Common myeloid progenitor, CD34-positive (primary cell): Measurements from ENCODE around the gene LRRC74B.
"Not testable (repeated sequence)": the region's sequence is repeated elsewhere in the genome, so short reads cannot be mapped to it uniquely, and the experiment has no call there.

Source experiments
- CTCF ChIA-PET: fragments of 350-600 bp; sonication (Branson Sonifier 250); formaldehyde crosslinking; loops from one replicate; lab custom pipeline; 2021; ENCODE audit warnings: antibody characterized with exemption; lab: Charles Lee
- POLR2A ChIA-PET: fragments of 350-600 bp; sonication (Branson Sonifier 250); formaldehyde crosslinking; loops from one replicate; lab custom pipeline; 2021; ENCODE audit warnings: antibody characterized with exemption; lab: Charles Lee
- DNase-seq, 3 donors: peaks; one replicate each; pipeline versions ENCODE4 v3.0.0 to v3.0.0-alpha.2; 2013
- H3K27ac ChIP-seq, 2 experiments: 1 replicate in 1 of 2; 2 replicates in 1 of 2; pipeline ENCODE4 v1.7.0; 2013; ENCODE audit warnings: inconsistent platforms in 2 of 2, low read length in 2 of 2, mild to moderate bottlenecking in 2 of 2, low read depth in 1 of 2, moderate library complexity in 1 of 2; ENCODE audit not compliant: severe bottlenecking in 2 of 2, insufficient read depth in 1 of 2, poor library complexity in 1 of 2
- H3K27me3 ChIP-seq, 5 experiments: replicated peaks in 2 of 5; 1 replicate in 3 of 5; 2 replicates in 2 of 5; pipeline versions ENCODE4 v1.6.1 to v1.7.0; 2013; ENCODE audit warnings: low read length in 4 of 5, mild to moderate bottlenecking in 2 of 5, moderate library complexity in 2 of 5, inconsistent platforms in 1 of 5; ENCODE audit not compliant: insufficient read depth in 5 of 5, control insufficient read depth in 4 of 5
- H3K36me3 ChIP-seq, 4 experiments: 1 replicate in 2 of 4; 2 replicates in 2 of 4; pipeline versions ENCODE4 v1.6.1 to v1.7.0; 2013; ENCODE audit warnings: low read length in 3 of 4, control low read depth in 1 of 4, mild to moderate bottlenecking in 1 of 4; ENCODE audit not compliant: control insufficient read depth in 4 of 4, insufficient read depth in 4 of 4
- H3K4me1 ChIP-seq, 4 experiments: 1 replicate in 3 of 4; 2 replicates in 1 of 4; pipeline versions ENCODE4 v1.6.1 to v1.7.1; 2013; ENCODE audit warnings: low read length in 3 of 4, mild to moderate bottlenecking in 3 of 4, control low read depth in 1 of 4, inconsistent platforms in 1 of 4, moderate library complexity in 1 of 4; ENCODE audit not compliant: control insufficient read depth in 4 of 4, insufficient read depth in 4 of 4; ENCODE audit errors: control extremely low read depth in 1 of 4
- H3K4me3 ChIP-seq, 7 experiments: 1 replicate in 4 of 7; 2 replicates in 3 of 7; pipeline versions ENCODE4 v1.5.1 to v1.7.0; 2013; ENCODE audit warnings: mild to moderate bottlenecking in 7 of 7, low read length in 6 of 7, moderate library complexity in 6 of 7, inconsistent platforms in 2 of 7, low read depth in 2 of 7, control low read depth in 1 of 7; ENCODE audit not compliant: insufficient read depth in 4 of 7, control insufficient read depth in 1 of 7; ENCODE audit errors: extremely low read depth in 1 of 7
- H3K9me3 ChIP-seq, 5 experiments: 1 replicate in 4 of 5; 2 replicates in 1 of 5; pipeline versions ENCODE4 v1.6.1 to v1.7.1; 2013; ENCODE audit warnings: low read length in 4 of 5, mild to moderate bottlenecking in 2 of 5, inconsistent platforms in 1 of 5, low read depth in 1 of 5, moderate library complexity in 1 of 5; ENCODE audit not compliant: control insufficient read depth in 4 of 5, insufficient read depth in 2 of 5; ENCODE audit errors: control extremely low read depth in 1 of 5
- WGBS: methylation state at CpG from one replicate; pipeline ENCODE4 v1.1.5; 2013; ENCODE audit not compliant: insufficient coverage; 5-methylcytosine and 5-hydroxymethylcytosine counted together

Gene LRRC74B

DNA sequence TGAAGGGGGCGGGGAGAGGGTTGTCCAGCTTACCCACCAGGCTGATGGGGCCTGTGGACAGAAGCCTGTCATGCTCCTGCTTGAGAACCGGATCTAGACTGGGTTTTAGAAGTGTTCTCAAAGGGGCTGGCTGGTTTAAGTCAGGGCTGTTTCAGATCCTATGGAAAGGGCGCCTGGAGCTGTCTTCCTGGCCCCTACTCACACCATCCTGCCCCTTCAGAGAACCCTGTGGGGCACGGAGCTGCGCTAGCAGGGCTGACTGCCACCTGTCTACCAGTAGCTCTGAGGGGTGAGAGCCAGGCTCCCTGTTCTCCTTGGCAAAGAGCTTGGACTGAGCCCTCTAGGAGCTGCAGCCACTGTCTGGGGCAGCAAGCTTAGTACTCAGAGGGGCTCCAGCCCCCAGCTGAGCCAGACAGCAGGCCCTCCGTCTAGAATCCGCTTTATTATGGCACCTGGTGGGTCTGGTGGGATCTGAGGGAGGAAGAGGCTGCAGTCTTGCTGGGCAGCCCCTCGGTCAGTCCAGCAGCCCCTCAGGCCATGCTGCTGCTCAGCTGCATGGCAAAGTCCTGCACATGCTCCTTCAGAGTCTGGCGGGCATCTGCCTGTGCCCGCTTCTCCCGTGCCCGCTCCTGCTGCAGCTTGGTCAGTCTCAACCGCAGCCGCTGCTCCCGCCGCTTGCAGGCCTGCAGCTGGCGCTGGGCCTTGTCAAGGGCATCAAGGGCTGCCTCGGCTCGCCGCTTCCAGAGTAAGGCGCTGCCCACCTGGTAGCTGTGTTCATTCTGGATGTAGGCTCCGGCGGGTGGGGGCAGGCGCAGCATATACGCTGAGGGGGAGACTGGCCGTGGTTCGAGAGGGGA lies 46.2 kb upstream of the LRRC74B start:
- ChIA-PET POLR2A (interaction anchor here (0.8 kb wide), 1 partner anchor 18 kb away, joined by 3 read pairs; the partner anchor contains the start of gene LZTR1), CTCF (interaction anchor here (0.6 to 2.1 kb wide), 2 partner anchors 9 to 90 kb away, joined by 3 to 7 read pairs; no protein-coding TSS in a partner anchor)
- no peak for DNase-seq
- Histone ChIP-seq H3K4me1 (peaks cover 4 to 35% (median 32%) of the 10 kb centered on the region in 4 experiments), H3K4me3 (peak overlapping the region in 1 of 7 experiments; percentile 69), H3K9me3 (no peaks in the 10 kb centered on the region), H3K36me3 (peaks cover 2 to 56% (median 35%) of the 10 kb centered on the region in 4 experiments), H3K27ac (peak overlapping the region in 1 of 2 experiments; percentile 98), H3K27me3 (no peaks in the 10 kb centered on the region)
- 93% methylated on average over 25 of the region's 27 CpGs for WGBS

DNA sequence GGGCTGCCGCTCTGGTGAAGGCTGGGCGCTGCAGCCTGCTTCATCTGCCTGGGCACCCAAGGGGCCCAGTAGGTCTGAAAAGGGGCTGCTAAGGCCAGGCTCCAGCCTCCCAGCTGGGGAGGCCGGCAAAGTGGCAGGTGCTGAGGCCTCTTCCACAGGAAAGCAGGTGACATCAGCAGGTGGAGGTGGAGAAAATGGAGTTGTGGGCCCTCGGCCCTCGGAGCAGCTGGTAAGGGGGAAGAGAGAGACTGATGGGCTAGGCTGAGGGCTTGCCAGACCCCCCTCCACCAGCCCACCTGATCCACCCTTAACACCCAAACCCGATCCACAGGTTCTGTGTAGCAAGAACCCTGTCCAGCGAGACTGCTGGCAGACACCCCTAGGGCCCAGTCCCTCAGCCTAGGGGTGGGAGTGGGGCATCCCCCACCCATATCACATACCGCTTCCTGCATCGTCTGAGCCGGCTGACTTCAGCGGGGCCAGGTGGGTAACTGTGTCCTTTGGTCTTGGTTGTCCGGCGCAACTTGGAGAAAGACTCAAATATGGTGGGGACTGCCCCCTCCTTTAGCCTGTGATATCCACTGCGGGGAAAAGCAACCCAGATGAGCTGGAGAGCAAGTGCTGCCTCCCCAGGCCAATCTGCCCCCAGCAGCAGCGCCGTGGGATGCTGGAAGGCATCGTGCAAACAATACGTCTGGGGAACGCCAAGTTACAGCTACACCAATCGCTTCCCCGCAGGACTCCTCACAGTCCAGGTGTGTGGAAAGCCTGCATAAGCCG lies 45.3 kb upstream of the LRRC74B start:
- DNase-seq: no peak
- ChIA-PET CTCF (interaction anchor here (2.1 kb wide), 1 partner anchor 10 kb away, joined by 7 read pairs; no protein-coding TSS in a partner anchor), POLR2A (no interaction called here)
- Histone ChIP-seq H3K27me3 (no peaks in the 10 kb centered on the region), H3K4me3 (peak overlapping the region in 5 of 7 experiments; percentile 69 to 93 (median 80)), H3K27ac (peak overlapping the region; percentile 93 to 98), H3K4me1 (peaks cover 4 to 35% (median 32%) of the 10 kb centered on the region in 4 experiments), H3K9me3 (no peaks in the 10 kb centered on the region), H3K36me3 (peaks cover 2 to 48% (median 31%) of the 10 kb centered on the region in 4 experiments)
- WGBS: 81% methylated on average over 16 of the region's 22 CpGs

DNA sequence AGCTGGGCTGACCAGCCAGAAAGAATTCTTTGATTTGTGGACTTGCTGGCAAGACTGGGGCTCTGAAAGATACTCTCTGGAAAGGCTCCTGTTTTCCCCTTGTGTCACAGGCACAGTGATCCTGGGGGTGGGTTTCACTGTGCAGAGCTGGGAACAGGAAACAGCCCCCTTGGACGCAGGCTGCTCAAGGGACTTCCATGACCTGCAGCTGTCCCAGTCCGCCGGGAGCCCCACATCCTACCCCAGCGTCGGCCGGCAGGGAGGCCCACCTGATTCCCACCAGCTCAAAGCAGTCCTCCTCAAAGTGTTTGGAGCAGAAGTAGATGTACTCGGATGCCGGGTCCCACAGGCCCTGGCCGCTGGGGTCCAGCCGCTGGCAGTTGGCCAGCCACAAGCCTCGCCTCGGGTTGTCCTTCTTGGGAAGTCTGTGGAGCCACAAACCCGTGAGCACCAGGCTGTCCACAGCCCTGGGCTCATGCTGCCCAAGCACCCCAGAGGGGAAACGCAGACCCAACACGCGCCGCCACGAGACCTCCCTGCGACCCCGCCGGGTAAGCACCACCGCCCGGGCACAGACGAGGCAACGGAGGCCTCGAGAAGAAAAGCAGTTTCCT lies 44.7 kb upstream of the LRRC74B start:
- H3K27ac ChIP-seq: peak overlapping the region; percentile 93 to 98
- H3K27me3 ChIP-seq: no peaks in the 10 kb centered on the region
- H3K36me3 ChIP-seq: peaks cover 2 to 44% (median 29%) of the 10 kb centered on the region in 4 experiments
- H3K4me3 ChIP-seq: peak overlapping the region in 6 of 7 experiments; percentile 69 to 93 (median 80)
- ChIA-PET POLR2A (no interaction called here), CTCF (interaction anchor here (2.1 kb wide), 1 partner anchor 10 kb away, joined by 7 read pairs; no protein-coding TSS in a partner anchor)
- DNase-seq: no peak
- WGBS: 3% methylated on average over 19 of the region's 26 CpGs
- H3K9me3 ChIP-seq: no peaks in the 10 kb centered on the region
- H3K4me1 ChIP-seq: peaks cover 4 to 35% (median 32%) of the 10 kb centered on the region in 4 experiments

DNA sequence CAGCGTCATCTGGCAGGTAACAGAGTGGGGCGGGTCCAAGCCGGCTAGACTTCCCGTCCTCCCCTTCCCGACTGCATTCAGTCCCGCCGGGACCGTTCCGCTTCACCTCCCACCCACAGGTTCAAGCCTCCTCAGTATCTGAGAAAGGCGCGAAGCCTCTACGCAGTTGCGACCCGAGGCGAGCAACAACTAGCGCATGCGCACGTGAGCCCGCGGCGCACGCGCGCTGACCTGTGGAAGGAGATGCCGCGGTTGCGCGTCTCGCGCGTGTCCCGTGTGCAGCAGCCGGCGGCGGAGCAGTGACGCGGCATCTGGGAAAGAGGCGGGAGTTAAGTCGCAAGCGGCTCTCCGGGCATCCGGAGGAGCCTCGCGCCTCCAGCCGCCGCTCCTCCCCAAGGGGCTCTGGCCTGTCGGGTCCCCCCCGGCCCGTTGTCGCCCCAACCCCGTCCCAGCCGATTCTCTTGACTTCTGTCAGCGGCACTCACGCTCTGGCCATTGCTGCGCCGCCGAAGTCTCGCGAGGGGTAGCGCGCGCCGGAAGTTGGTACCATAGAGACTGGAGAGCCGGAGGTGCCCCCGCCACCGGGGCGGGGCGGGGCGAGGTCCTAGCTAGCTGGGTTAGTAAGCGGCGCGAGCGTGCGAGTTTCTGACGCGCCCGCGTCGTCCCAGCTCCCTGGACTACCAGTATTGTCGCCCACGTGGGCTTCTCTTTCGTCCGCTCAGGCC lies 44.0 kb upstream of the LRRC74B start, which contains the start of gene THAP7:
TSS of gene THAP7 (minus strand) at position 518 of the 725 bp plus-strand sequence. CDS start at position 311, 207 bp downstream.
- no peaks in the 10 kb centered on the region for H3K9me3 ChIP-seq
- POLR2A ChIA-PET: interaction anchor here (0.6 to 1.1 kb wide), 2 partner anchors 12 to 117 kb away, joined by 3 to 4 read pairs; no protein-coding TSS in a partner anchor
- peaks cover 4 to 35% (median 32%) of the 10 kb centered on the region in 4 experiments for H3K4me1 ChIP-seq
- H3K4me3 ChIP-seq: peak within 1 kb of the TSS; percentile 69 to 93 (median 79)
- peaks cover 2 to 38% (median 24%) of the 10 kb centered on the region in 4 experiments for H3K36me3 ChIP-seq
- CTCF ChIA-PET: interaction anchor here (0.6 to 1.5 kb wide), 5 partner anchors 20 to 54 kb away, joined by 3 to 4 read pairs (median 3); partner anchors contain the start of gene LZTR1
- H3K27ac ChIP-seq: peak within 1 kb of the TSS; percentile 93 to 98
- 0% methylated on average over 75 of the region's 83 CpGs for WGBS
- DNase-seq: peak; percentile 96 to 98 (median 97)
- H3K27me3 ChIP-seq: no peaks in the 10 kb centered on the region

DNA sequence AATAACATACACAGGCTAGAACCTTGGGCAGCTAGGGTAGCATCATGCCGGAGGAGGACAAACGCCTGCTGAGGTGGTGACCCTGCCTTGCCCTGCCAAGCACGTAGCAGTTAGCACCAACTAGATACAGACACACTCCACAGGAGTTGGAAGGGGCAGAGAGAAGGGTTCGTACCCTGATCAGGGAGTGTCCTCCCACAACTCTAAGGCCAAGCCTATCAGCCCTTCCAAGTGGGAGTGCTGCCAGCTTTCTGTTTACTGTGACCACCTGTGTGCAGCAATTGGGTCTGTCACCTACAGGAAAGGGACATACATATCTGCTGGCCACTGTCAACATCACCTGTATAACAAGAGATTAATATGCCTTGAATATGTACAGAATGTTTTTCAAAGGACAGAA lies 42.0 kb upstream of the LRRC74B start:
- POLR2A ChIA-PET: interaction anchor here (1.3 kb wide), 1 partner anchor 21 kb away, joined by 3 read pairs; the partner anchor contains the start of gene LZTR1
- Histone ChIP-seq H3K9me3 (no peaks in the 10 kb centered on the region), H3K27ac (peak overlapping the region in 1 of 2 experiments; percentile 98), H3K27me3 (no peaks in the 10 kb centered on the region), H3K4me3 (peak overlapping the region in 3 of 7 experiments; percentile 15 to 87 (median 25)), H3K4me1 (peaks cover 4 to 35% (median 32%) of the 10 kb centered on the region in 4 experiments), H3K36me3 (peaks cover 2 to 17% (median 14%) of the 10 kb centered on the region in 4 experiments)
- CTCF ChIA-PET: interaction anchor here (1.0 to 2.0 kb wide), 5 partner anchors 10 to 51 kb away, joined by 3 to 5 read pairs (median 3); no protein-coding TSS in a partner anchor
- 85% methylated on average over 2 of the region's 4 CpGs for WGBS
- DNase-seq: no peak

DNA sequence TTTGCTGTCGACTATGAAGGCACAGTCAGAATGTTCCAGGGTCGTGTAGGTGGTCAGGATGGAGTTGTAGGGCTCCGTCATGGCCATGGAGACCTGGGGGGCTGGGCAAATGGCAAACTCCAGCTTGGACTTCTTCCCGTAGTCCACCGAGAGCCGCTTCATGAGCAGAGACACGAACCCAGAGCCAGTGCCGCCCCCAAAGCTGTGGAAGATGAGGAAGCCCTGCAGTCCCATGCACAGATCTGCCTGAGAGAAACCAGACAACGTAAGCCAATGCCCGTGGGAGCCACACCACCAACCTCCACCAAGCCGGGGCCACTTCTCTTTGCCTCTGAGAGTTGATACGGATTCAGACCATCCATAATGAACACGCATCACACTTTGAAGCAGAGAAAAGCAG lies 36.5 kb upstream of the LRRC74B start:
- H3K27me3 ChIP-seq, H3K36me3 ChIP-seq, H3K9me3 ChIP-seq, H3K4me1 ChIP-seq, H3K27ac ChIP-seq, DNase-seq, POLR2A ChIA-PET, H3K4me3 ChIP-seq: not testable (repeated sequence)
- CTCF ChIA-PET: interaction anchor here (1.2 kb wide), 1 partner anchor 12 kb away, joined by 4 read pairs; no protein-coding TSS in a partner anchor
- WGBS: 92% methylated on average over 9 of the region's 13 CpGs
